ENCODE results near the gene SRP68.

DNA sequence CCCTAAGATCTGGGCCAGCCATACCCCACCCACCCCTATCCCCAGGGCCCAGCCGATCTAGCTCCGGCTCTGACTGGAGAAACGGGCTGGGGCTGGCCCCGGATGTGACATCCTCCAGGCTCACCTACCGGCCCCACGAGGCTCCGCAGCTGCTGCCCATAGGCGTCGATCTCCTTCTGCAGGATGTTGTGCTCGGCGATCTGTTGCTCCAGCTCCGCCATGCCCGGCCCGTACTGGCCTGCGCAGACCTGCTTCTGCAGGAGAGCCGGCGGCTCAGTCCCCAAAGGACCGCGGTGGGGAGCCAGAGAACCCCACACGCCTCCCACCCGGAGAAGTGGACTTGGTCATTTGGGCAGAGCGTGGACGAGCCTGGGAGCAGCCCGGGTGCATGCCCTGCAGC lies 50.0 kb downstream of the SRP68 start:
- TF ChIP-seq POLR2AphosphoS5 (IDR thresholded peaks at IDR 0.05; ENCODE audit: borderline replicate concordance, low read depth, low read length) (no peak), EZH2 (IDR thresholded peaks at IDR 0.05) (no peak)
